GM13976 (cell line): ENCODE data around the gene WWOX.

Experiments used
- DNase-seq: peaks from one replicate; pipeline ENCODE4 v3.0.0; 2012; ENCODE audit warnings: low spot score
- in situ Hi-C: fragments of 300-500 bp; cut with MboI; formaldehyde crosslinking; loops from one replicate; pipeline ENCODE4 v1.12.0; 2022; ENCODE audit warnings: low sequenced_read_pairs, mixed read lengths, inconsistent platforms; ENCODE audit not compliant: unreplicated experiment
- TF ChIP-seq, protein P1 (sequence below): IDR thresholded peaks from 2 replicates; pipeline ENCODE4 v1.5.1; 2012; ENCODE audit warnings: borderline replicate concordance, mild to moderate bottlenecking; ENCODE audit not compliant: insufficient read depth; ENCODE audit errors: extremely low read depth, missing control alignments, control extremely low read depth

Gene WWOX

DNA sequence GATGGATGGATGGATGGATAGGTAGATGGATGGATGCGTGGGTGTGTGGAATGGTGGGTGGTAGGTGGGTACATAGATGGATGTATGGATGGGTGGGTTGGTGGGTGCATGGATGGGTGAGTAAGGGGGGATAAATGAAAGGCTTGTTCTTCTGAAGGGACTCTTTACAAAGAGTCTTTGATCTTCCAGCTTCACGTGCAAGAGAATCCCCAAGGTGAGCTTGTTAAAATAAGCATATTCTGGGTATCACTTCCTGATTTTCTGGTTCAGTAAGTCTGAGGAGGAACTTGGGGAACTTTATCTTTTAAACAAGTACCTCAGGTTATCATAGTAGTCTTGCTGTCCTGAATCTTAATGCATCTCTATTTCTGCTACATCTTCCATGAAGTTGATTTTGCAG, 862.0 kb downstream of the WWOX start:
- no peak for DNase-seq
- TF ChIP-seq, protein P1, sequence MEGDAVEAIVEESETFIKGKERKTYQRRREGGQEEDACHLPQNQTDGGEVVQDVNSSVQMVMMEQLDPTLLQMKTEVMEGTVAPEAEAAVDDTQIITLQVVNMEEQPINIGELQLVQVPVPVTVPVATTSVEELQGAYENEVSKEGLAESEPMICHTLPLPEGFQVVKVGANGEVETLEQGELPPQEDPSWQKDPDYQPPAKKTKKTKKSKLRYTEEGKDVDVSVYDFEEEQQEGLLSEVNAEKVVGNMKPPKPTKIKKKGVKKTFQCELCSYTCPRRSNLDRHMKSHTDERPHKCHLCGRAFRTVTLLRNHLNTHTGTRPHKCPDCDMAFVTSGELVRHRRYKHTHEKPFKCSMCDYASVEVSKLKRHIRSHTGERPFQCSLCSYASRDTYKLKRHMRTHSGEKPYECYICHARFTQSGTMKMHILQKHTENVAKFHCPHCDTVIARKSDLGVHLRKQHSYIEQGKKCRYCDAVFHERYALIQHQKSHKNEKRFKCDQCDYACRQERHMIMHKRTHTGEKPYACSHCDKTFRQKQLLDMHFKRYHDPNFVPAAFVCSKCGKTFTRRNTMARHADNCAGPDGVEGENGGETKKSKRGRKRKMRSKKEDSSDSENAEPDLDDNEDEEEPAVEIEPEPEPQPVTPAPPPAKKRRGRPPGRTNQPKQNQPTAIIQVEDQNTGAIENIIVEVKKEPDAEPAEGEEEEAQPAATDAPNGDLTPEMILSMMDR, result no peak
- in situ Hi-C loops, result no loop called here

DNA sequence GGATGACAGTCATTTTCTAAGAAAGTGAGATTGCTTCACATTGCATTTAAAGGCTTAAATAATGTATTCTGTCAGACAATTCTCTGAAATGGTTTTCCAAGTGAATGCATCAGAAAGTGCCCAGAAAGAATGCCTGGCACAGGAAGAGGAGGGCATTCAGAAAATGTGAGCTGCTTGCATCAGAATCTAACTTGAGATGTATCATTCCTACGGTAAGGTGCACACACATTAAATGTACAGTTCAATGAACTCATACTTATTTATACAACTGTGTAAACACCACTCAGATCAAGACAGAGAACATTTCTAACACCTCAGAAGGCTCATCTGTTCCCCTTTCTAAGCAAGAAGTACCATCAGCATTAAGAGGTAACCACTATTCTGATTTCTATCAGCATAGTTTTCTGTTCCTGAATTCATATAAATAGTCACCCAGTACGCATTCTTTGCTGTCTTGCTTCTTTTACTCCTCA, 863.0 kb downstream of the WWOX start:
- in situ Hi-C loops, result no loop called here
- TF ChIP-seq, protein P1, result no peak
- peak; percentile 14 for DNase-seq

GRCh38 chr16:78967948-78968347, 868.5 kb downstream of the WWOX start:
- in situ Hi-C loops, result no loop called here
- no peak for DNase-seq
- TF ChIP-seq, protein P1, result no peak

DNA sequence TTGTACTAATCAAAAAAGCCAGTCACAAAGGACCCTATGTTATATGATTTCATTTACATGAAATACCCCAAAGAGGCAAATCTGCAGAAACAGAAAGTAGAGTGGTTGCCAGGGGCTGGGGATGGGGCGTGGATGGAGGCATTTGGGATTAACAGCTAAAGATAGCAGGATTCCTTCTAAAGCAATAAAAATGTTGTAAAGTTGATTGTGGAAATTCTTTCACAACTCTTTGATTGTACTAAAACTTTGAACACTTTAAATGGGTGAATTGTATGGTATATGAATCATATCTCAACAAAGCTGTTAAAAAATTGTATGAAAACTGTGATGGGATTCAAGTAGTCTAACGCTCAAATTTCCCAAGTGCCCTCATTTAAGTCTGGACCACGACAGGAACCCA, 870.3 kb downstream of the WWOX start:
- TF ChIP-seq, protein P1, result no peak

GRCh38 chr16:78970650-78971049, 871.2 kb downstream of the WWOX start:
- no peak for DNase-seq
- TF ChIP-seq, protein P1, result no peak
- in situ Hi-C loops, result no loop called here

More for the DNA sequence above, 870.3 kb downstream of the WWOX start:
- no peak for DNase-seq
- in situ Hi-C loops, result no loop called here

DNA sequence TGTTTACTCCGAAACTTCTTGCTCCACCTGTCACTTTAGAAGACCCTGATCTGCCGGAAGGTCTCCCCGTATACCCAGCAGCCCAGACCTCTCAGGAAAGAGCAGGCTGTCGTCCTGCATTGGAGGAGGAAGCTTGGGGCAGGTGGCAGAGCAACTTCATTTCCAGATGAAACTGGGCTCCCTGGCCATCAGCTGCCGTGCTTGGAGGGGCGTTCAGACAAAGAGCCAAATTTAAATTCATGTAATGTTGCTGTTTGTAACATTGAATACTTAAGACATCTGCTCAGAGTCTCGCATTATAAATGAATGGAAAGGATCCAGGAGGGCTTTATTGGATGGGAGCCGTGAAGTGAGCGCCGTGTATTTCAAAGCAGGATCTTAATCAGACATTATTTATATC, 872.6 kb downstream of the WWOX start:
- DNase-seq, result no peak
- in situ Hi-C loops, result no loop called here

More for the DNA sequence above, 872.6 kb downstream of the WWOX start:
- TF ChIP-seq, protein P1, result no peak
